ENCODE measurements around the gene C11orf54. TPM values are rescaled to one million over a fixed set of nuclear protein-coding genes. Genes with fewer than 3 reads are reported as not detected.
"Not testable (repeated sequence)": the region's sequence is repeated elsewhere in the genome, so short reads cannot be mapped to it uniquely, and the experiment has no call there.

Gene C11orf54
- total RNA-seq, 2 experiments from 2014 or later = 17.1 to 18.3 TPM

DNA sequence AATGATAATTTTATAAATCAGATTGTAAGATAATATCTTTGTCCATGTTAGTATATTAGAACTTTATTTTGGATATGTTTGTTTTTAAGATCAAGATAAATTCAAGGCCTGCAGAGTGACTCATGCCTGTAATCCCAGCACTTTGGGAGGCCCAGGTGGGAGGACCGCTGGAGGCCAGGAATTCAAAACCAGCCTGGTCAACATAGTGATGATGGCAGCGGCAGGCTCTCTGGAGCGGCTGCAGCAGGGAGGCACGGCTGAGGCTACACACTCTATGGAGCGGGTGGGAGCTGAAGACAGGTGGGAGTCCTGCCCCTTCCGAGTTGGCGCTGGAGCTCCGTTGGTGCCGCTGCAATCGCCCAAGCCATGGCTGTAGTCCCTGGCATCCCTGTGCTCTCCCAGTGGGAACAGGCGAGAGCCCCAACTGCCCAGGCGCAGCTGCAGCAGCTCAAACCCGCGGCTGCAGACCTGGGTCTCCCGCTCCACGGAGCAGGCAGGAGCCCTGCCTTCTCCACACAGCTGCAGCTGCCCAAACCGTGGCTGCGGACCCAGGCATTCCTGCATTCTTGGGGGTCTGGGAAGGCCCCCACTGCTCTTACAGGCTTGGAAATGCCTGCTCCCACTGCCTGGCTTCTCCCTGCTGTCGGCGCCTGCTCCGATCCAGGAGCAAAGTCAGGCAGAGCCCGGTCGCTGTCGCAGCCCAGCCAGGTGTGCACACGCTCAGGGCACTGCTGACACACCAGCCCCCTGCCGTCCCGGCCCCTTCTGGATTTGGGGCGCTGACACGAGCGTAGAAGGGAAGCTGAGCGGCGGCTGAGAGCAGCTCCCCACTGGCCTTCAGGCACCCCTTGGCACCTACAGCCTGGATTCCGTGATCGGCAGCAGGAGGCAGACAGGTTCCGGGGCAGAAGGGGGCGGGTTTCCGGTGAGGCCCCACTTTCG is 16.7 kb downstream of the C11orf54 start:
- H3K36me3 Mint-ChIP-seq = peaks cover 28% of the 10 kb centered on the region
- H3K27me3 Mint-ChIP-seq = no peaks in the 10 kb centered on the region
- ATAC-seq (no peak), DNase-seq (no peak)
- CTCF ChIA-PET = no interaction called here
- no peaks in the 10 kb centered on the region for H3K9me3 Mint-ChIP-seq (ENCODE audit: low read depth)
- H3K4me1 Mint-ChIP-seq = peaks cover 2% of the 10 kb centered on the region
- no peak overlapping the region for H3K27ac Mint-ChIP-seq
- no peak overlapping the region for H3K4me3 Mint-ChIP-seq

DNA sequence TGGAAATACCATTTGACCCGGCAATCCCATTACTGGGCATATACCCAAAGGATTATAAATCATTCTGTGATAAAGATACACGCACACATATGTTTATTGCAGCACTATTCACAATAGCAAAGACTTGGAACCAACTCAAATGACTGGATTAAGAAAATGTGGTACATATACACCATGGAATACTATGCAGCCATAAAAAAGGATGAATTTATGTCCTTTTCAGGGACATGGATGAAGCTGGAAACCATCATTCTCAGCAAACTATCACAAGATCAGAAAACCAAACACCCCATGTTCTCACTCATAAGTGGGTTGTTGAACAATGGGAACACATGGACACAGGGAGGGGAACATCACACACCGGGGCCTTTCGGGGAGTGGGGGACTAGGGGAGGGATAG is 17.7 kb downstream of the C11orf54 start:
- H3K9me3 Mint-ChIP-seq (ENCODE audit: low read depth); H3K4me3 Mint-ChIP-seq; CTCF ChIA-PET; ATAC-seq; H3K4me1 Mint-ChIP-seq; DNase-seq; H3K27ac Mint-ChIP-seq; H3K27me3 Mint-ChIP-seq: not testable (repeated sequence)
- peaks cover 31% of the 10 kb centered on the region for H3K36me3 Mint-ChIP-seq

DNA sequence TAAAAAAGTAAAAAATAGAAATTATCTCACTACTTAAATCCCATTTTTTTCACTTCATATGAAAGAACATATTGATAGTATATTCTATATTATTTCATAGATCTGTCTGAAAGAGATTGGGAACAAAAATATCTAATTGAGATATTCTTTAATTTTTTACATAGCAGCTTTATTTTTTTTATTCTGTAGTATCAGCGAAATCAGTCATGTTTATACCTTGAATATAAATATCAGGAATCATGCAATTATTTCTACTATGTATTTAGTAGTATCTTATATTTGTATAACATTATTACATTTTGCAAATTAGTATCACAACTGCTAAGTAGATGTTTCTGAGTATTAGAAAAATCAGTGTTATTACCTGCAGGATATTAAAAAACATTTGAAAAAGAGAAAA is 20.4 kb downstream of the C11orf54 start:
- Mint-ChIP-seq H3K4me3 (no peak overlapping the region), H3K27me3 (no peaks in the 10 kb centered on the region), H3K36me3 (peaks cover 38% of the 10 kb centered on the region), H3K9me3 (ENCODE audit: low read depth) (peaks cover 3% of the 10 kb centered on the region), H3K27ac (no peak overlapping the region), H3K4me1 (peaks cover 2% of the 10 kb centered on the region)
- DNase-seq (no peak), ATAC-seq (no peak)
- CTCF ChIA-PET = no interaction called here

DNA sequence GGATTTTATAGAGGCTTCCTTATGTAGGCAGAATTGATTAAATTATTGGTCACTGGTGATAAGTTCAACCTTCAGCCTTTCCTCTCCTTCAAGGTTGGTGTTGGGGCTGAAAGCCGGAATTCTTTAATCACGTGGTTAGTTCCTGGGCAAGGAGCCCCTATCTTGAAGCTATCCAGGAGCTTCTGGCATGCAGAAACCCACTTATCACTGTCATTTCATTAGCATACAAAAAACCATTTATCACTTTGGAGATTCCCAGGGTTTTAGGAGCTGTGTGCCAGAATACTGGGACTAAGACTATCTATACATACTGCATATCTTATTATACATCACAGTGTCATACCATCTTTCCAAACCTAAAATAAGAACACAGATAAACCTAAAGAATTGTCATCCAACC is 24.1 kb downstream of the C11orf54 start:
- CTCF ChIA-PET = interaction anchor here (1.5 kb wide), 1 partner anchor 24 kb away, joined by 3 read pairs; the partner anchor contains the start of genes C11orf54 and TAF1D
- H3K27ac Mint-ChIP-seq = no peak overlapping the region
- ATAC-seq (no peak), DNase-seq (no peak)
- peaks cover 29% of the 10 kb centered on the region for H3K36me3 Mint-ChIP-seq
- H3K27me3 Mint-ChIP-seq = no peaks in the 10 kb centered on the region
- no peak overlapping the region for H3K4me3 Mint-ChIP-seq
- H3K9me3 Mint-ChIP-seq (ENCODE audit: low read depth) = peaks cover 6% of the 10 kb centered on the region
- H3K4me1 Mint-ChIP-seq = no peaks in the 10 kb centered on the region

DNA sequence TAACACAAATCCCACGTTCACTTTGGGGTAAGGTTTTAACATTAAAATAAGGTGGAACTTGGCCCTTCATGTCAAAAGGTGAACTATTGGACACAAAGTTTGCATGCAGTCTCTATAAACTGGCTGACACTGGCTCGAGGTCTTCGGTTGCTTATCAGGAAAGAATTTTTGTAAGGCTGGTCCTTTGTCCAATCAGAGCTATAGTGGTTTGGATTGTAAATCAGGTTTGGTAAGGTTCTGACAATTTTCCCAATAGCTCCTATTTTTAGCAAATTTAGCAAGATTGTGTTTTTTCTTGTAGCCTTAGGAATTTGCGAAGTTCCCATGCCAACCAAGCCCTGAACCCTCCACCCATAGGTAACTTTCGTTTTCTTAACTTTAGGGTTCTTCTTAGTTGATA is 25.0 kb downstream of the C11orf54 start:
- ATAC-seq (no peak), DNase-seq (no peak)
- H3K27me3 Mint-ChIP-seq = no peaks in the 10 kb centered on the region
- peaks cover 27% of the 10 kb centered on the region for H3K36me3 Mint-ChIP-seq
- no peak overlapping the region for H3K27ac Mint-ChIP-seq
- CTCF ChIA-PET = interaction anchor here (1.5 kb wide), 1 partner anchor 25 kb away, joined by 3 read pairs; the partner anchor contains the start of genes C11orf54 and TAF1D
- H3K4me3 Mint-ChIP-seq = no peak overlapping the region
- peaks cover 6% of the 10 kb centered on the region for H3K9me3 Mint-ChIP-seq (ENCODE audit: low read depth)
- no peaks in the 10 kb centered on the region for H3K4me1 Mint-ChIP-seq

DNA sequence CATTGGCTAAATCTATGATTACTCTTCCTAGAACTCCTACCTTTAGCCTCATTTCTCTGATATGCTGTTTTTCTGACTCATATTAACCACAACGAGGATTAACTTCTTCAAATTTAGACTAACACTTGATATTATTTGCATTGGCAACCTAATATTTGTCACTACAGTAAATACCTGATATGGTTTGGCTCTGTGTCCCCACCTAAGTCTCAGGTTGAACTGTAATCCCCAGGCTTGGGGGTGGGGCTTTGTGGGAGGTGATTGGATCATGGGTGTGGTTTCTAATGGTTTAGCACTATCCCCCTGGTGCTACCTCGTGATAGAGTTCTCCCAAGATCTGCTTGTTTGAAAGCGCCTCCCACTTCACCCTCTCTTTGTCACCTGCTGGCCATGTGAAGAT is 25.5 kb downstream of the C11orf54 start:
- H3K9me3 Mint-ChIP-seq (ENCODE audit: low read depth) = peaks cover 7% of the 10 kb centered on the region
- no peaks in the 10 kb centered on the region for H3K27me3 Mint-ChIP-seq
- peaks cover 27% of the 10 kb centered on the region for H3K36me3 Mint-ChIP-seq
- H3K4me3 Mint-ChIP-seq = no peak overlapping the region
- no peak overlapping the region for H3K27ac Mint-ChIP-seq
- ATAC-seq (no peak), DNase-seq (no peak)
- no peaks in the 10 kb centered on the region for H3K4me1 Mint-ChIP-seq
- CTCF ChIA-PET = interaction anchor here (1.5 kb wide), 1 partner anchor 25 kb away, joined by 3 read pairs; the partner anchor contains the start of genes C11orf54 and TAF1D

DNA sequence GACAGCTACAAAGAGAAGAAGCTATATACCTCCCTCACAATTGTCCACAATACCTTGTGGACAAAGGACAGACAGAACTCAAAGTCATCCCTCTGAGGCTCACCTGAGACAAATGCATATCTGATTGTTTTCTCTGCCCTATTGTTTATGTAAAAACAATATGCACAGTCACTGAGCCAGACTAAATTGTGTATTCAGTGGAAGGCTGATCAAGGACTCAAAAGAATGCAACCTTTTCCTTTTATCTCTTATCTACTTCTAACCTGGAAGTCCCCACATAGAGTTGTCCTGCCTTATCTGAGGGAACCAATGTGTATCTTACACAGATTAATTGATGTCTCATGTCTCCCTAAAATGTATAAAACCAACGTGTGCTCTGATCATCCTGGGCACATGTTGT is 28.7 kb downstream of the C11orf54 start:
- CTCF ChIA-PET = interaction anchor here (1.4 kb wide), 1 partner anchor 14 kb away, joined by 4 read pairs; the partner anchor contains the start of gene MED17
- no peaks in the 10 kb centered on the region for H3K4me1 Mint-ChIP-seq
- DNase-seq = no peak
- no peaks in the 10 kb centered on the region for H3K27me3 Mint-ChIP-seq
- H3K9me3 Mint-ChIP-seq (ENCODE audit: low read depth) = peaks cover 9% of the 10 kb centered on the region
- peaks cover 19% of the 10 kb centered on the region for H3K36me3 Mint-ChIP-seq
- H3K27ac Mint-ChIP-seq = no peak overlapping the region
- no peak for ATAC-seq
- H3K4me3 Mint-ChIP-seq = no peak overlapping the region

DNA sequence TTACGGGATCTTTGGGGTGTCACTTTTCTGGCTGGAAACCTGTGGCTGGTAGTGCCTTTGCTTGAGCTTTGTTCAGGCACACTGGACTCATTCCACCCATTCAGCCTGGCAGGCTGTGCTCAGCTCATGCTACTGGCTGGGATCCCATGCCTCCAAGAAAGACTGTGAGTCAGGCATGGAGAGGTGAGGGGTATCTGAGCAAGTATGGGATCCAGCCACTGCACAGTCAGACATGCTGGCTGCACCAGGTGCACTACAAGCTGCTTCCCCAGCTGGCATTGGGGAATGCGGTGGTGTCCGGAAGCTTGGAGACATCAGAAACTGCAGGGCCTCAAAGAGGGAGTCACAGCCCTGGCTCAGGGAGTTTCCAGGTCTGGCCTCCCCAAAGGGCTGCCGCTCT is 30.7 kb downstream of the C11orf54 start:
- CTCF ChIA-PET = interaction anchor here (1.4 kb wide), 1 partner anchor 12 kb away, joined by 3 read pairs; the partner anchor contains the start of gene MED17
- ATAC-seq (no peak), DNase-seq (no peak)
- Mint-ChIP-seq H3K36me3 (peaks cover 10% of the 10 kb centered on the region), H3K9me3 (ENCODE audit: low read depth) (peaks cover 6% of the 10 kb centered on the region), H3K27ac (no peak overlapping the region), H3K27me3 (no peaks in the 10 kb centered on the region), H3K4me3 (no peak overlapping the region), H3K4me1 (no peaks in the 10 kb centered on the region)

DNA sequence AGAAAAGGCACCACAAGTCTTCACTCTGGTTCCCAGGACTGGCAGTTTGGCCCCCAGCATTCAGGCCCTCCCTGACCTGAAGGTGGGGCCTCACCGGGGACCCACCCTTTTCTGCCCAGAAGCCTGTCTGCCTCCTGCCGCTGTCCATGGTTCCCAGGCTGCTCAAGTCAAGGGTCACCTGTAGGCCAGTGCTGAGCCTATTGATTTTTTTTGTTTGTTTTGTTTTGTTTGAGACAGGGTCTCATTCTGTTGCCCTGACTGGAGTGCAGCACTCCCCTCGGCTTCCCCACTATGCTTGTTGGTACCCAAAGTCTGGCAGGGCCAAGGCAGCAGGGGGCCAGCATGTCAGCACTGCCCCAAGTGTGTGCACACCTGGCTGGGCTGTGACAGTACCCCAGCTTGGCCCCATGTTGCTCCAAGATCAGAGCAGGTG is 31.6 kb downstream of the C11orf54 start:
- no peak for DNase-seq
- peaks cover 8% of the 10 kb centered on the region for H3K36me3 Mint-ChIP-seq
- no peak overlapping the region for H3K4me3 Mint-ChIP-seq
- CTCF ChIA-PET = no interaction called here
- ATAC-seq = no peak
- H3K9me3 Mint-ChIP-seq (ENCODE audit: low read depth) = peaks cover 6% of the 10 kb centered on the region
- H3K27ac Mint-ChIP-seq = no peak overlapping the region
- H3K4me1 Mint-ChIP-seq = no peaks in the 10 kb centered on the region
- H3K27me3 Mint-ChIP-seq = no peaks in the 10 kb centered on the region

DNA sequence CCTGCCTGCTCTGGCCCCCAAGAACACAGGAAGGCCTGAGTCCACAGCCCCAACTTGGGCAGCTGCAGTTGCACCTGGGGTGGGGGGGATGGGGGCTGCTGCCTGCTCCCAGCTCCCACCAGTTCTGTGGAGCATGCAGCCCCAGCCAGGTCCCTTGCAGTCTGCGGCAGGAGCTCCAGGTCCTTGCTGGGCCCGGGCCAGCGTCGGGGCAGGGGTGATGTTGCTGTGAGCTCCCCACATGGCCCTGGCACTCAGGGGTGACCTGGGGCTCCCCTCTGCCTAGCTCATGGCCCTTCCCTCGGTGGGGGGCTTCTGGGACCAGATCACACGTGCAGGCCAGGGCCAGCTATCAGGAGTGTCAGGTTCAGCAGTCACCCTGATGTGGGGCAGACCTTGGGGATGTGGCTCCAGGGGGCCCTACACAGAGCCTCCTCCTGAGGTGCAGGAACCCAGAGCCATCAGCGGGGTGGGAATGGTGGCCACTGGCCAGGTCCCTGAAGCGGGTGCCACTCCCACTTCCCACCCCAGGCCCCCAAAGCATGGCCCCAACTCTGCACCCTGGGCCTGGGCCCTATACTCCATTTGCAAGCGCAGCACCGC is 32.2 kb downstream of the C11orf54 start:
- peaks cover 5% of the 10 kb centered on the region for H3K36me3 Mint-ChIP-seq
- peaks cover 3% of the 10 kb centered on the region for H3K9me3 Mint-ChIP-seq (ENCODE audit: low read depth)
- H3K27me3 Mint-ChIP-seq = no peaks in the 10 kb centered on the region
- H3K27ac Mint-ChIP-seq = no peak overlapping the region
- H3K4me1 Mint-ChIP-seq = no peaks in the 10 kb centered on the region
- no peak for DNase-seq
- no peak for ATAC-seq
- CTCF ChIA-PET = no interaction called here
- H3K4me3 Mint-ChIP-seq = no peak overlapping the region

DNA sequence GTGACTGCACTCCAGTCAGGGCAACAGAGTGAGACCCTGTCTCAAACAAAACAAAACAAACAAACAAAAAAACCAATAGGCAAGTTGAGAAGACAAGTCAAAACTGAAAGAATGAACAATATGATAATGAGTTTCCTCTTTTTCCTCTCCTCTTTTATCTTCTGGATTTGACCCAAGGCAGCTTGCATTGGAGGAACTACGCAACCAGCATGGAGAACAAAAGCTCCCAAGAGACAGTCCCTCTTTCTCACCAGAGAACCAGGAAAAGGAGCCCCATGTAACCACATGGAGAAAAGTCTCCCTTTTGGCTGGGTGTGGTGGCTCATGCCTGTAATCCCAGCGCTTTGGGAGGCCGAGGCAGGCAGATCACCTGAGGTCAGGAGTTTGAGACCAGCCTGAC is 33.1 kb downstream of the C11orf54 start:
- H3K27me3 Mint-ChIP-seq; H3K4me1 Mint-ChIP-seq; CTCF ChIA-PET; DNase-seq; H3K36me3 Mint-ChIP-seq; ATAC-seq; H3K4me3 Mint-ChIP-seq; H3K9me3 Mint-ChIP-seq (ENCODE audit: low read depth); H3K27ac Mint-ChIP-seq: not testable (repeated sequence)

DNA sequence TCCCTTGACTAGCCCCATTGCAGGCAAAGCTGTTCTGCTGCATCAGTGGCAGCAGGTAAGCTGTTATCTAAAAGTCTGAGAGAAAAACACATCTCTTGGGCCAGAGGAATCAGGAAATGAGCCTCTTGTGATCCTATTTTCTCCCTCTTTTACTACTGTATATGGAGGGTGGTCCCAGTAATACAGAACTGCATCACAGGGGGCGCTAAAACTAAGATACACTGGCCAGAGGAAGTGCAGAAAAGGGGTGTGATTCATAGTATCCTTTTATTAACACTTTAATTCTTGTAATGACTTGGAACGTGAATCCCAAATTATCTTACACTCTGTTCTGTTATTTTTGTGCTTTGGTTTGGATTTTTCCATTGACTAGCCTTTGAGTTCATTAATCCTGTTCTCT is 33.8 kb downstream of the C11orf54 start:
- Mint-ChIP-seq H3K4me1 (no peaks in the 10 kb centered on the region), H3K4me3 (no peak overlapping the region), H3K27ac (no peak overlapping the region), H3K36me3 (peaks cover 8% of the 10 kb centered on the region), H3K27me3 (no peaks in the 10 kb centered on the region), H3K9me3 (ENCODE audit: low read depth) (peaks cover 3% of the 10 kb centered on the region)
- ATAC-seq (no peak), DNase-seq (no peak)
- CTCF ChIA-PET = interaction anchor here (1.3 kb wide), 1 partner anchor 34 kb away, joined by 3 read pairs; the partner anchor contains the start of genes C11orf54 and TAF1D

DNA sequence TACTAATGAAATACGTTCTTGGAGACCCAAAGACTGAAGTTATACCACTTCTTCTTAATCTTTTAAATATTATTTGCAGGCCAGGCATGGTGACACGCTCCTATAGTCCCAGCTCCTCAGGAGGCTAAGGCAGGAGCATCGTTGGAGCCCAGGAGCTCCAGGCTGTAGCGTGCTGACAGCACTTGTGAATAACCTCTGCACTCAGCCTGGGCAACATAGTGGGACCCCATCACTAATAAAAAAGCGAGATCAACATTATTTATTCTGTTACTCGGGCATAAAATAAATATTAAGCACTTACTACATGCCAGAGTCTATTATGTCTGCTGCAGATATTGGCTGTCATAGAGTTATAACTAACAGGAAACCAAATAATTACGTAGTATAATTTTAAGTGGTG is 41.9 kb downstream of the C11orf54 start:
- Mint-ChIP-seq H3K27me3 (no peaks in the 10 kb centered on the region), H3K9me3 (ENCODE audit: low read depth) (no peaks in the 10 kb centered on the region), H3K27ac (peak overlapping the region; percentile 86), H3K36me3 (peaks cover 22% of the 10 kb centered on the region), H3K4me1 (peaks cover 38% of the 10 kb centered on the region), H3K4me3 (peak overlapping the region; percentile 85)
- DNase-seq (no peak), ATAC-seq (no peak)
- CTCF ChIA-PET = interaction anchor here (1.0 to 2.4 kb wide), 5 partner anchors 9 to 549 kb away, joined by 3 to 50 read pairs (median 4); partner anchors contain the start of genes C11orf54 and TAF1D
